IMR-90 (cell line): ENCODE results near the gene EXOC3L2. TPM values are rescaled to one million over a fixed set of nuclear protein-coding genes. Genes with fewer than 3 reads are reported as not detected.

Source experiments
- ATAC-seq: fragments of 200-7000 bp; cut with Tn5 transposase; 2 replicates; pipeline ENCODE4 v1.9.1; 2020; ENCODE audit warnings: low read depth, mild to moderate bottlenecking, moderate library complexity
- BruUV-seq: library from RNA; stranded (reverse); fragments of 400-500 nt; replicated peaks from 2 replicates; lab custom pipeline; 2021; lab: Mats Ljungman, UMichigan
- CTCF ChIA-PET: fragments of 300-600 bp; formaldehyde crosslinking; extraction: SDS; loops from one replicate; lab custom pipeline; 2021; ENCODE audit warnings: antibody characterized with exemption; lab: Yijun Ruan, JAX
- POLR2A ChIA-PET: fragments of 300-600 bp; sonication (Branson Sonifier 250); formaldehyde crosslinking; loops from one replicate; lab custom pipeline; 2022; ENCODE audit warnings: antibody characterized with exemption; ENCODE audit not compliant: unreplicated experiment; lab: Charles Lee
- DNase-seq: peaks from one replicate; pipeline ENCODE4 v3.0.0; 2013
- H2AFZ ChIP-seq: replicated peaks from 2 replicates; pipeline ENCODE3; 2013; ENCODE audit warnings: low read length, mild to moderate bottlenecking; ENCODE audit not compliant: poor library complexity
- H2AK5ac ChIP-seq: 2 replicates; pipeline ENCODE4 v1.6.1; 2013; ENCODE audit warnings: low read depth, low read length, inconsistent platforms
- H2AK9ac ChIP-seq: replicated peaks from 2 replicates; pipeline ENCODE3; 2013; ENCODE audit warnings: mild to moderate bottlenecking, low read depth, low read length, moderate library complexity; ENCODE audit not compliant: poor library complexity
- H2BK120ac ChIP-seq: 2 replicates; pipeline ENCODE4 v1.6.1; 2013; ENCODE audit warnings: low read depth, low read length, inconsistent platforms
- H2BK15ac ChIP-seq: 3 replicates; pipeline ENCODE4 v1.6.1; 2013; ENCODE audit warnings: low read depth, low read length, inconsistent platforms
- H2BK20ac ChIP-seq: 2 replicates; pipeline ENCODE4 v1.6.1; 2013; ENCODE audit warnings: low read depth, mild to moderate bottlenecking, inconsistent platforms, low read length, moderate library complexity
- H2BK5ac ChIP-seq: 2 replicates; pipeline ENCODE4 v1.6.1; 2013; ENCODE audit warnings: mild to moderate bottlenecking, low read depth, low read length, inconsistent platforms; ENCODE audit not compliant: poor library complexity, severe bottlenecking
- H3K14ac ChIP-seq: replicated peaks from 2 replicates; pipeline ENCODE4 v1.6.1; 2013; ENCODE audit warnings: low read depth, low read length, inconsistent platforms
- H3K18ac ChIP-seq: 2 replicates; pipeline ENCODE4 v1.6.1; 2013; ENCODE audit warnings: low read depth, low read length, control low read depth
- H3K23ac ChIP-seq: 2 replicates; pipeline ENCODE4 v1.6.1; 2013; ENCODE audit warnings: low read depth, low read length, inconsistent platforms
- H3K27ac ChIP-seq: 2 replicates; pipeline ENCODE4 v1.5.1; 2013; ENCODE audit warnings: mild to moderate bottlenecking, control low read depth, low read length; ENCODE audit not compliant: insufficient read depth
- H3K27me3 ChIP-seq: 2 replicates; pipeline ENCODE4 v1.6.1; 2013; ENCODE audit warnings: low read length; ENCODE audit not compliant: control insufficient read depth, insufficient read depth
- H3K36me3 ChIP-seq: 2 replicates; pipeline ENCODE4 v1.6.1; 2013; ENCODE audit warnings: low read length, mixed read lengths; ENCODE audit not compliant: control insufficient read depth, insufficient read depth
- H3K4ac ChIP-seq: 2 replicates; pipeline ENCODE4 v1.6.1; 2013; ENCODE audit warnings: low read depth, low read length, inconsistent platforms
- H3K4me1 ChIP-seq: 2 replicates; pipeline ENCODE4 v1.6.1; 2013; ENCODE audit warnings: low read length, mixed read lengths; ENCODE audit not compliant: control insufficient read depth, insufficient read depth
- H3K4me2 ChIP-seq: 2 replicates; pipeline ENCODE4 v1.6.1; 2013; ENCODE audit warnings: low read depth, mild to moderate bottlenecking, control low read depth, low read length, moderate library complexity
- H3K4me3 ChIP-seq: 2 replicates; pipeline ENCODE4 v1.5.1; 2013; ENCODE audit warnings: low read depth, mild to moderate bottlenecking, control low read depth, low read length, moderate library complexity; ENCODE audit not compliant: insufficient read depth
- H3K56ac ChIP-seq: 2 replicates; pipeline ENCODE4 v1.6.1; 2013; ENCODE audit warnings: low read length, inconsistent platforms; ENCODE audit not compliant: insufficient read depth; ENCODE audit errors: extremely low read depth
- H3K79me1 ChIP-seq, 2 experiments: 2 replicates each; pipeline ENCODE4 v1.6.1; 2013; ENCODE audit warnings: low read length in 2 of 2, inconsistent platforms in 1 of 2, low read depth in 1 of 2
- H3K9ac ChIP-seq: 2 replicates; pipeline ENCODE4 v1.6.1; 2013; ENCODE audit warnings: low read depth, low read length, control low read depth
- H3K9me1 ChIP-seq: 2 replicates; pipeline ENCODE4 v1.6.1; 2013; ENCODE audit warnings: low read length, inconsistent platforms; ENCODE audit not compliant: insufficient read depth
- H3K9me3 ChIP-seq: 2 replicates; pipeline ENCODE4 v1.6.1; 2013; ENCODE audit warnings: low read length; ENCODE audit not compliant: control insufficient read depth, insufficient read depth
- H4K20me1 ChIP-seq: 2 replicates; pipeline ENCODE4 v1.6.1; 2013; ENCODE audit warnings: low read length, inconsistent platforms; ENCODE audit not compliant: insufficient read depth
- H4K5ac ChIP-seq: 2 replicates; pipeline ENCODE4 v1.6.1; 2013; ENCODE audit warnings: mild to moderate bottlenecking, low read depth, low read length, control low read depth
- H4K8ac ChIP-seq, 2 experiments: 2 replicates each; pipeline ENCODE4 v1.6.1; 2013; ENCODE audit warnings: low read depth in 2 of 2, low read length in 2 of 2, control low read depth in 1 of 2, inconsistent platforms in 1 of 2
- H4K91ac ChIP-seq: 2 replicates; pipeline ENCODE4 v1.6.1; 2013; ENCODE audit warnings: low read depth, low read length, inconsistent platforms; ENCODE audit not compliant: insufficient read depth
- MAZ ChIP-seq: IDR thresholded peaks from 2 replicates; pipeline ENCODE4 v1.6.1; 2012; ENCODE audit warnings: low read depth, mild to moderate bottlenecking, low read length, improper control_type of control experiment, moderate library complexity, borderline replicate concordance
- WGBS, 2 experiments: methylation state at CpG; one replicate each; pipeline versions ENCODE4 v1.1.5 to v1.1.7; 2013; ENCODE audit warnings: missing lambda C conversion rate in 2 of 2; ENCODE audit not compliant: insufficient read length in 1 of 2; ENCODE audit errors: extremely low coverage in 2 of 2; 5-methylcytosine and 5-hydroxymethylcytosine counted together
- dilution Hi-C: fragments of 300-500 bp; cut with HindIII; formaldehyde crosslinking; loops from one replicate; pipeline ENCODE4 v1.14.3; 2018; ENCODE audit warnings: low sequenced_read_pairs; ENCODE audit not compliant: unreplicated experiment
- in situ Hi-C: fragments of 300-500 bp; cut with MboI; formaldehyde crosslinking; loops from 3 replicates; pipeline ENCODE4 v1.14.3; 2019; ENCODE audit warnings: low sequenced_read_pairs, inconsistent platforms, mixed read lengths
- intact Hi-C: fragments of 100-400 bp; cut with micrococcal nuclease; formaldehyde crosslinking; loops from 2 replicates; pipeline ENCODE4 v1.10.0; 2022
- polyA plus RNA-seq, 3 experiments: library from polyadenylated mRNA; depleted of rRNA; stranded (reverse); fragments of >200 nt; gene quantifications; 2 replicates each; pipeline ENCODE4 v1.2.3, GENCODE V29; 2012; ENCODE audit warnings: low replicate concordance in 1 of 3
- total RNA-seq: library from RNA; depleted of rRNA; stranded (reverse); fragments of >200 nt; gene quantifications from 2 replicates; pipeline ENCODE4 v1.2.3, GENCODE V29; 2012

The EXOC3L2 gene
- total and polyA plus RNA-seq, 2 of the 4 experiments (the other 2 are of a cell fraction), result 0.03 TPM; not detected in 1

- H2BK5ac ChIP-seq, result no peak overlapping the region
- no peak overlapping the region for H4K8ac ChIP-seq
- H3K4me2 ChIP-seq, result no peak overlapping the region
- no peak overlapping the region for H4K91ac ChIP-seq
- no peak overlapping the region for H3K4ac ChIP-seq
- POLR2A ChIA-PET, result no interaction called here
- H3K36me3 ChIP-seq, result no peaks in the 10 kb centered on the region
- dilution Hi-C loops (no loop called here), in situ Hi-C loops (no loop called here), intact Hi-C loops (no loop called here)
- no peaks in the 10 kb centered on the region for H3K9me3 ChIP-seq
- ATAC-seq (no peak), DNase-seq (no peak)
- no peaks in the 10 kb centered on the region for H4K20me1 ChIP-seq
- no peaks in the 10 kb centered on the region for H3K9me1 ChIP-seq
- WGBS, 2 experiments, result no CpG with 5 or more reads among the region's 12 CpGs
- H3K27me3 ChIP-seq, result peaks cover 3% of the 10 kb centered on the region
- H3K18ac ChIP-seq, result no peak overlapping the region
- no peak overlapping the region for H3K9ac ChIP-seq
- no TSS peak for BruUV-seq
- TF ChIP-seq MAZ, result no peak
- no peak overlapping the region for H4K5ac ChIP-seq
- no peak overlapping the region for H2AK9ac ChIP-seq
- no peaks in the 10 kb centered on the region for H3K79me1 ChIP-seq
- no peak overlapping the region for H3K4me3 ChIP-seq
- no peak overlapping the region for H2BK15ac ChIP-seq
- H2BK20ac ChIP-seq, result no peak overlapping the region
- no peak overlapping the region for H2BK120ac ChIP-seq
- H3K56ac ChIP-seq, result no peak overlapping the region
- no peak overlapping the region for H3K27ac ChIP-seq
- CTCF ChIA-PET, result no interaction called here
- H2AFZ ChIP-seq, result no peak overlapping the region
- H3K23ac ChIP-seq, result no peak overlapping the region
- H3K14ac ChIP-seq, result no peak overlapping the region
- H2AK5ac ChIP-seq, result no peak overlapping the region
- H3K4me1 ChIP-seq, result no peaks in the 10 kb centered on the region
These were observed 39.4 kb downstream of the EXOC3L2 start for GRCh38 chr19:45205810-45206209.
